Measurements from ENCODE around the gene PEX14. TPM values are rescaled to one million over a fixed set of nuclear protein-coding genes. Genes with fewer than 3 reads are reported as not detected.

PEX14 gene
- total and polyA plus RNA-seq, 9 of the 15 experiments (the other 6 are each of a cell fraction or from before 2014, with no cell fraction given) = 2.6 to 45.7 (median 22.7) TPM

GRCh38 chr1:10459184-10459583, 15.6 kb upstream of the PEX14 start (continued):
- no peak for TF ChIP-seq PBX2 (CRISPR knock-in tag; IDR thresholded peaks at IDR 0.05; ENCODE audit: low read depth)
- no peak for TF ChIP-seq PBX2 (tag; conservative IDR thresholded peaks at IDR 0.05; ENCODE audit: low read depth)
- TF ChIP-seq ZNF668 (CRISPR knock-in tag; IDR thresholded peaks at IDR 0.05) = no peak
- no peak for TF ChIP-seq NFIX (CRISPR knock-in tag; IDR thresholded peaks at IDR 0.05; ENCODE audit: low read depth)
- TF ChIP-seq, protein P1, sequence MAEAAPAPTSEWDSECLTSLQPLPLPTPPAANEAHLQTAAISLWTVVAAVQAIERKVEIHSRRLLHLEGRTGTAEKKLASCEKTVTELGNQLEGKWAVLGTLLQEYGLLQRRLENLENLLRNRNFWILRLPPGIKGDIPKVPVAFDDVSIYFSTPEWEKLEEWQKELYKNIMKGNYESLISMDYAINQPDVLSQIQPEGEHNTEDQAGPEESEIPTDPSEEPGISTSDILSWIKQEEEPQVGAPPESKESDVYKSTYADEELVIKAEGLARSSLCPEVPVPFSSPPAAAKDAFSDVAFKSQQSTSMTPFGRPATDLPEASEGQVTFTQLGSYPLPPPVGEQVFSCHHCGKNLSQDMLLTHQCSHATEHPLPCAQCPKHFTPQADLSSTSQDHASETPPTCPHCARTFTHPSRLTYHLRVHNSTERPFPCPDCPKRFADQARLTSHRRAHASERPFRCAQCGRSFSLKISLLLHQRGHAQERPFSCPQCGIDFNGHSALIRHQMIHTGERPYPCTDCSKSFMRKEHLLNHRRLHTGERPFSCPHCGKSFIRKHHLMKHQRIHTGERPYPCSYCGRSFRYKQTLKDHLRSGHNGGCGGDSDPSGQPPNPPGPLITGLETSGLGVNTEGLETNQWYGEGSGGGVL (CRISPR knock-in tag; IDR thresholded peaks at IDR 0.05) = no peak
- no peak for TF ChIP-seq NFXL1 (CRISPR knock-in tag; IDR thresholded peaks at IDR 0.05)
- no peak for TF ChIP-seq ZFPM2 (CRISPR knock-in tag; IDR thresholded peaks at IDR 0.05)
- TF ChIP-seq ZNF311 (CRISPR knock-in tag; IDR thresholded peaks at IDR 0.05) = no peak
- no peak for TF ChIP-seq RBFOX2 (IDR thresholded peaks at IDR 0.05; ENCODE audit: low read depth, low read length)
- no peak for TF ChIP-seq SLC30A9 (CRISPR knock-in tag; IDR thresholded peaks at IDR 0.05)
- TF ChIP-seq SRSF7 (optimal IDR thresholded peaks at IDR 0.05; ENCODE audit: low read depth, low read length) = no peak
- no peak for TF ChIP-seq TCF7 (IDR thresholded peaks at IDR 0.05; ENCODE audit: borderline replicate concordance)
- TF ChIP-seq NR0B1 (IDR thresholded peaks at IDR 0.05; ENCODE audit: partially characterized antibody) = no peak
- TF ChIP-seq, protein P2, sequence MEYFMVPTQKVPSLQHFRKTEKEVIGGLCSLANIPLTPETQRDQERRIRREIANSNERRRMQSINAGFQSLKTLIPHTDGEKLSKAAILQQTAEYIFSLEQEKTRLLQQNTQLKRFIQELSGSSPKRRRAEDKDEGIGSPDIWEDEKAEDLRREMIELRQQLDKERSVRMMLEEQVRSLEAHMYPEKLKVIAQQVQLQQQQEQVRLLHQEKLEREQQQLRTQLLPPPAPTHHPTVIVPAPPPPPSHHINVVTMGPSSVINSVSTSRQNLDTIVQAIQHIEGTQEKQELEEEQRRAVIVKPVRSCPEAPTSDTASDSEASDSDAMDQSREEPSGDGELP (CRISPR knock-in tag; IDR thresholded peaks at IDR 0.05; ENCODE audit: borderline replicate concordance) = no peak
- no peak for TF ChIP-seq POLR3A (IDR thresholded peaks at IDR 0.05; ENCODE audit: borderline replicate concordance, extremely low read depth, insufficient read depth, insufficient read length)
- TF ChIP-seq BRF2 (IDR thresholded peaks at IDR 0.05; ENCODE audit: borderline replicate concordance, insufficient read depth, insufficient read length) = no peak
- no peak for TF ChIP-seq HDAC8 (tag; IDR thresholded peaks at IDR 0.05)
- no peak for TF ChIP-seq HCFC1 (IDR thresholded peaks at IDR 0.05; ENCODE audit: low read depth, low read length)
